Pancreas (tissue), 10 donors: ENCODE measurements around the gene TMEM126A. TPM values are rescaled to one million over a fixed set of nuclear protein-coding genes. Genes with fewer than 3 reads are reported as not detected.
A peak's percentile ranks its signal among the peaks of the same experiment; 100 is the strongest.

Experiments
- ATAC-seq, 4 donors: fragments of 200-7000 bp; cut with Tn5 transposase; one replicate each; pipeline versions ENCODE4 v1.8.0 to v1.9.1; 2020; ENCODE audit warnings: mild to moderate bottlenecking in 4 of 4, moderate library complexity in 4 of 4
- DNase-seq, 6 donors: peaks; one replicate each; pipeline ENCODE4 v3.0.0-alpha.2; 2020
- FAIRE-seq: peaks from 2 replicates; lab custom pipeline; 2012; peaks lifted over from hg19 to GRCh38; lab: Jason Lieb, UNC
- H3K27ac ChIP-seq, 4 donors: fragments of 200-600 bp; sonication (generic); 1 replicate in 3 of 4; 2 replicates in 1 of 4; pipeline versions ENCODE4 v1.5.0 to v1.8.0; 2020
- H3K27me3 ChIP-seq, 4 donors: fragments of 200-600 bp; one replicate each; pipeline ENCODE4 v1.8.0; 2021
- H3K36me3 ChIP-seq, 3 donors: fragments of 200-600 bp; sonication (generic) in 1 of 3; one replicate each; pipeline versions ENCODE4 v1.5.0 to v1.8.0; 2020 to 2021
- H3K4me1 ChIP-seq, 3 donors: fragments of 200-600 bp; one replicate each; pipeline ENCODE4 v1.8.0; 2021
- H3K4me3 ChIP-seq, 4 donors: fragments of 200-600 bp; sonication (generic) in 2 of 4; one replicate each; pipeline versions ENCODE4 v1.5.0 to v1.8.0; 2020 to 2021
- H3K9me3 ChIP-seq, 4 donors: fragments of 200-600 bp; one replicate each; pipeline ENCODE4 v1.8.0; 2021
- CTCF ChIP-seq, 4 donors: fragments of 200-600 bp; sonication (generic) in 3 of 4; IDR thresholded peaks; one replicate each; pipeline versions ENCODE4 v1.5.0 to v1.8.0; 2021; ENCODE audit warnings: antibody characterized with exemption in 4 of 4
- WGBS, 2 donors: extraction: QIAGEN DNeasy Blood & Tissue Kit; methylation state at CpG; one replicate each; pipeline ENCODE4 v1.1.7; 2013; 5-methylcytosine and 5-hydroxymethylcytosine counted together
- intact Hi-C, 3 donors: fragments of 100-400 bp; cut with DNase I; formaldehyde crosslinking; loops; one replicate each; pipeline versions ENCODE4 v1.11.1 to v1.14.2; 2022
- polyA plus RNA-seq, 2 donors: library from polyadenylated mRNA; stranded (reverse); fragments of 200-250 nt; gene quantifications; one replicate each; pipeline ENCODE4 v1.2.3, GENCODE V29; 2013
- total RNA-seq, 6 donors: library from RNA; stranded (reverse); fragmentation: NEBNext Ultra II Directional in 4 of 6; extraction: Animal tissue kit (Norgen Biotek cat#: 25700) in 4 of 6; gene quantifications; one replicate each; pipeline versions ENCODE4 v1.2.1 to v1.2.4, GENCODE V29; 2021 to 2023
- donor health status: healthy with polysubstance abuse.
- donor health status: DM: no; HTN: no; CAD: no; lungs with moderate emphysema.
- donor health status: DM: no; HTN: no; CAD: no.
- donor health status: control.
- donor health status: control.
- donor health status: Bipolar disorder and iron deficiency.
- donor health status: DM: yes; HTN: yes; CAD: no.
- donor health status: DM: no; HTN: no; CAD: no.
- donor health status: DM: no; HTN: no; CAD: no.
- donor health status: DM: yes; HTN: yes; CAD: no.

The TMEM126A gene
- total and polyA plus RNA-seq, 8 donors = 9.6 to 27.8 (median 13.9) TPM

GRCh38 chr11:85627998-85628770, 19.6 kb upstream of the TMEM126A start, which contains the start of gene TMEM126B:
TMEM126B (plus strand) TSS chr11:85628593; CDS start chr11:85628608, 15 bp downstream.
- 0% methylated on average over 41 of the region's 41 CpGs for WGBS, 2 donors
- peaks cover 4 to 19% (median 8%) of the 10 kb centered on the region in 3 donors for H3K4me1 ChIP-seq

DNA sequence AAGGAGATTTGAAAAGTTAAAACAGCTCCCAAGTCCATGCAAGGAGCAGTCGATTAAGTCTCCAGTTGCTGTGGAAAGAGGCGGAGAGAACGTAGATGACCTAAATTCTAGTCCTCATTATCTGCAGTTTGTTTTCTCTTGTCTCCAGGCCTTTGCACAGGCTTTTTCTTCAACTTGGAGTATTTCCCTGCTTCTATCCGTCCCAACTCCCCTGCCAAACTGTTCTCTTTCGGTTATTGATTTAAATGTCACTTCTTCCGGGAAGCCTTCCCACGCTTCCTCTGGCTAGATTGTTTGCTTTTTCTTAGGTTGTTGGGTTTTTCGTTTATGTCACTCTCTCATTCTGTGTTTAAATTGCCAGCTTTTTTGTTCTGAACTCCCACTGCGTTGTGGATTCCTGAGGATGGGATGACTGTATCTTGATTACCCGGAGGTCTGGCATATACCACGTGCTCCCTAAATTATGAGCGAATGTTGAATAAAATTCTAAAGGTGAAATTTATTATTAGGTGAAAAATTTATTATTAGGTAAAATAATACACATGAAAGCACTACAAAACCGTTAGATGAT, 18.9 kb upstream of the TMEM126A start:
- H3K4me1 ChIP-seq = peaks cover 4 to 19% (median 8%) of the 10 kb centered on the region in 3 donors
- DNase-seq (no peak), ATAC-seq (peak; percentile 5 to 16 (median 11)), FAIRE-seq (no peak)
- no peak for TF ChIP-seq CTCF (IDR thresholded peaks at IDR 0.05)
- H3K9me3 ChIP-seq = no peaks in the 10 kb centered on the region
- WGBS, 2 donors = 1% methylated on average over 13 of the region's 13 CpGs
- H3K27ac ChIP-seq = peak overlapping the region; percentile 41 to 93 (median 72)
- H3K36me3 ChIP-seq = peaks cover 0 to 5% (median 0%) of the 10 kb centered on the region in 3 donors
- H3K4me3 ChIP-seq = peak overlapping the region; percentile 48 to 81 (median 61)
- no peaks in the 10 kb centered on the region for H3K27me3 ChIP-seq
- intact Hi-C loops = no loop called here

More at GRCh38 chr11:85627998-85628770, 19.6 kb upstream of the TMEM126A start, which contains the start of gene TMEM126B:
- Histone ChIP-seq H3K27me3 (no peaks in the 10 kb centered on the region), H3K9me3 (no peaks in the 10 kb centered on the region), H3K27ac (peak within 1 kb of the TSS; percentile 54 to 93 (median 82)), H3K36me3 (peaks cover 0 to 5% (median 0%) of the 10 kb centered on the region in 3 donors), H3K4me3 (peak within 1 kb of the TSS; percentile 48 to 81 (median 61))
- DNase-seq = peak; percentile 95 to 99 (median 97)
- ATAC-seq = peak; percentile 97 to 99 (median 98)
- no peak for TF ChIP-seq CTCF (IDR thresholded peaks at IDR 0.05)
- intact Hi-C loops = no loop called here
- peak; percentile 97 for FAIRE-seq

DNA sequence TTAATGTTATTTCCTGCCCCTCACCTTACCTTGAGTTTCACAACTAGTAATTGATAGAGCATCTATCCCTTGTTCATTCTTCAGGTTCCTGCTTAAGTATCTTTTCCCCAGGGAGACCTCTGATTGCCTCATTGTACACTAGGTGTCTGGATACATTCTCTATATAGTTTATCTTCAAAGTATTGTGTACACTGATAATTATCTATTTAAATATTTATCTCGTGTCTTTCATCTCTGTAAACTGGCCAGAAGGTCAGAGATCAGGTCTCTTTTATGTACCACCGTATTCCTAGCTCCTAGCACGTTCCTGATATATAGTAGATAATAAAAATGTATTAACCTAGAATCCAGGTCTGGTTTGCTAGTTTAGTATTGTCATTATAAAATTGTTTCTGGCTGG, 13.0 kb upstream of the TMEM126A start:
- no peak for TF ChIP-seq CTCF (IDR thresholded peaks at IDR 0.05)
- DNase-seq (no peak), ATAC-seq (no peak), FAIRE-seq (no peak)
- H3K4me3 ChIP-seq = no peak overlapping the region
- H3K4me1 ChIP-seq = peaks cover 0 to 7% (median 0%) of the 10 kb centered on the region in 3 donors
- intact Hi-C loops = no loop called here
- 61% methylated on average over 3 of the region's 3 CpGs for WGBS, 2 donors
- no peak overlapping the region for H3K27ac ChIP-seq
- H3K36me3 ChIP-seq = peaks cover 0 to 22% (median 0%) of the 10 kb centered on the region in 3 donors
- no peaks in the 10 kb centered on the region for H3K27me3 ChIP-seq
- no peaks in the 10 kb centered on the region for H3K9me3 ChIP-seq

DNA sequence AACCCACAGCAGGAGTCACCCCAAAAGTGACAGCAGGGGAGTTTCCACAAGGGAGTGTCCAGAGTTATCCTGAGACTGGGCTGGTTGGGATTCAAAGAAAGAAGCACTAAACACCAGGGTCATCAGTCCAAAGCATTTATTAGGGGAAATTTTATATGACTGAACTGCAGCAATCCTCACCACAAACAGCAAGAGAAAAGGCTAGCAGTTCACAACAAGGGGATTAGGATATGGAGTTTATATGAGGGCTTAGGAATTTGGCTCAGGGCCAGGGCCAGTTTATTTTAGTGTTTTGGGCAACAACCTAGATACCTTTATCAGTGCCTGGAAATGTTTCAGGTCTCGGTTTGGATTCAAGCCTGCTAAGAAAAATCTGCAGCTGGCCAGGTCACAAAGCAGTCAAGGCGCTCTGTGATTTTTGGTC, 4.6 kb upstream of the TMEM126A start:
- no peak for FAIRE-seq
- no peak for TF ChIP-seq CTCF (IDR thresholded peaks at IDR 0.05)
- Histone ChIP-seq H3K9me3 (no peaks in the 10 kb centered on the region), H3K27me3 (no peaks in the 10 kb centered on the region), H3K27ac (no peak overlapping the region), H3K4me1 (peaks cover 7% of the 10 kb centered on the region in 3 donors), H3K4me3 (no peak overlapping the region), H3K36me3 (no peaks in the 10 kb centered on the region)
- DNase-seq = peak in 2 of 6 donors; percentile 31 to 34
- intact Hi-C loops = no loop called here
- WGBS, 2 donors = 16 to 18% methylated on average over 2 of the region's 2 CpGs
- no peak for ATAC-seq
